T-helper 17 cell (primary cell): ENCODE results near the gene CCDC74A. TPM values are rescaled to one million over a fixed set of nuclear protein-coding genes. Genes with fewer than 3 reads are reported as not detected.
"Not testable (repeated sequence)": the region's sequence is repeated elsewhere in the genome, so short reads cannot be mapped to it uniquely, and the experiment has no call there.

Experiments
- ATAC-seq: fragments of 150-1000 bp; cut with Tn5 transposase; 2 replicates; pipeline ENCODE4 v1.10.0; 2021; ENCODE audit warnings: mild to moderate bottlenecking, moderate library complexity
- DNase-seq, 3 donors: peaks; one replicate each; pipeline versions ENCODE4 v3.0.0 to v3.0.0-alpha.2; 2020 to 2021
- H3K9me3 ChIP-seq: one replicate; pipeline ENCODE4 v1.7.0; 2013; ENCODE audit warnings: low read length, mild to moderate bottlenecking; ENCODE audit not compliant: control insufficient read depth, poor library complexity, severe bottlenecking
- H3K27ac Mint-ChIP-seq: one replicate; pipeline ENCODE4 v1.8.0; 2022; ENCODE audit warnings: mild to moderate bottlenecking, moderate library complexity, mixed read lengths
- H3K27me3 Mint-ChIP-seq: one replicate; pipeline ENCODE4 v1.8.0; 2022; ENCODE audit warnings: mixed read lengths
- H3K36me3 Mint-ChIP-seq: one replicate; pipeline ENCODE4 v1.8.0; 2022; ENCODE audit warnings: low read depth, mixed read lengths
- H3K4me1 Mint-ChIP-seq: one replicate; pipeline ENCODE4 v1.8.0; 2022; ENCODE audit warnings: mild to moderate bottlenecking, mixed read lengths
- H3K4me3 Mint-ChIP-seq: one replicate; pipeline ENCODE4 v1.8.0; 2022; ENCODE audit warnings: mild to moderate bottlenecking, moderate library complexity, mixed read lengths
- total RNA-seq, 4 donors: library from RNA in 2 of 4; stranded (reverse) in 2 of 4; gene quantifications; one replicate each; pipeline ENCODE4 v1.2.3 and lab custom pipeline; 2022 to 2026

CCDC74A gene
- total RNA-seq, 2 donors from 2014 or later = 1.4 to 2.3 TPM

DNA sequence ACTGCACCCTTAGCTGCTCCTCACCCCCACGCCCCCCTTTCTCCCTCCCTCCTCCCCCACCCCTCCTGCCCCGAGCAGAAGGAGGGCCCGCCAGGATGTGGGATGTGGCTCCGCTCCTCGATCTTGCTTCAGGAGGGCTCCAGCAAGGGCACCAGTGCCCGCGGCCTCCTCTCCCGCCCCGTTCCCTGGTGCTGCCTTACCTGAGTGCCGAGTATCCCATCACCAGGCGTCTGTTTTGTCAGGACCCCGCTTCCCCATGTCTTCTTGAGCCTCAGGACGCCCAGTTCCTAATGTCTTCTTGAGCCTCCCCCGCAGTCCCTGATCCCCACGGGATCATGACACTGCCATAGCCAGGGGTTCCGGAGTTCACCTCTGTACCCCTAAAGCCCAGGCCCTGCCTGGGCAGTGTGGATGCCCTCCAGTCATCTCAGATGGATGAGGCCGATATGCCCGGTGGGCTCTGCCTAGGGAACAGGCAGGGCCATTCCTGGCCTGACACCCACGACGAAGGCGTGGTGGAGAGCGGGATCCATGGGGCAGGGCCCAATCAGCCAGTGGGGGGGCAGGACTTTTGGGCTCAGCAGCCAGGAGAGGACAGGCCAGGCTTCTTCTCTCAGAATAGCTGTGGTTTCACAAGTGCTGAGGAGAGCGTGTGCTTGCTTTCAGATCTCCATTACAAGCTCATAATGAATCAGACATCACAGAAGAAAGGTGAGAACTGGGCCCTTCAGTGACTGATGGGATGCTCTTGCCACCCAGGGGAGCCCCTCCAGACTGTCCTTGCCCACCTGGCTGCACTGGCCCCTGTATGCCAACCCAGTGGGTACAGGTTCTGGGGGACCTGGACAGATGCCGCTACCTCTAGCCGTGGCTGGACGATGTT is 1.5 kb downstream of the CCDC74A start:
- H3K27ac Mint-ChIP-seq = peak overlapping the region; percentile 93
- H3K27me3 Mint-ChIP-seq, H3K9me3 ChIP-seq, ATAC-seq, H3K36me3 Mint-ChIP-seq, H3K4me1 Mint-ChIP-seq, DNase-seq: not testable (repeated sequence)
- H3K4me3 Mint-ChIP-seq = peak overlapping the region; percentile 87

DNA sequence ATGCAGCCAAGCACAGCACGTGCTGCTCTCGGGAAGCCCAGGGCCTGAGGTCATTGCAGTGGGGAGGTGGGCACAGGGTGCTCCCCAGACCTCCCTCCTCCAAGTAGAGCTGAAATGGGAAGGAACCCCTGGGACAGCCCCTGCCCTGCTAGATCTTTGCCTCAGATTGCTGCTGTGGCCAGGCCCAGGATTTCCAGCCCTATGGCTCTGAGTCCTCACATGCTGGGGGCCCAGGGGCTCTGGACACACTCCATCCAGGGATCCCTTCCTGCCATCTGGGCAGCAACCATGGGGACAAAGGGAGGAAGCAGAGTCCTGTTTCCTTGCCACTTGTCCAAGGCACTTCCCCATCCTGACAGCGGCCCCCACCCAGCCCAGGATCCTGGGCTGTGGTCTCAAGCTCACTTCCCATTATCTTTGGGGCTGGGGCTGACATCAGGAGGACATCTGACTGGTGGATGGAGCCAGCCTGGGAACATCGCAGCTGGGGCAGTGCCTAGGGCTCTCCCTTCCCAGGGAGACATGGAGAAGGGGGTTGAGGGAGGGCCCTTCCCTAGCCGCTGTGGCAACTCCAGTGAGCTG is 2.3 kb downstream of the CCDC74A start:
- not testable (repeated sequence) for H3K9me3 ChIP-seq, H3K36me3 Mint-ChIP-seq, DNase-seq, H3K4me1 Mint-ChIP-seq, H3K4me3 Mint-ChIP-seq, H3K27ac Mint-ChIP-seq, ATAC-seq, H3K27me3 Mint-ChIP-seq

DNA sequence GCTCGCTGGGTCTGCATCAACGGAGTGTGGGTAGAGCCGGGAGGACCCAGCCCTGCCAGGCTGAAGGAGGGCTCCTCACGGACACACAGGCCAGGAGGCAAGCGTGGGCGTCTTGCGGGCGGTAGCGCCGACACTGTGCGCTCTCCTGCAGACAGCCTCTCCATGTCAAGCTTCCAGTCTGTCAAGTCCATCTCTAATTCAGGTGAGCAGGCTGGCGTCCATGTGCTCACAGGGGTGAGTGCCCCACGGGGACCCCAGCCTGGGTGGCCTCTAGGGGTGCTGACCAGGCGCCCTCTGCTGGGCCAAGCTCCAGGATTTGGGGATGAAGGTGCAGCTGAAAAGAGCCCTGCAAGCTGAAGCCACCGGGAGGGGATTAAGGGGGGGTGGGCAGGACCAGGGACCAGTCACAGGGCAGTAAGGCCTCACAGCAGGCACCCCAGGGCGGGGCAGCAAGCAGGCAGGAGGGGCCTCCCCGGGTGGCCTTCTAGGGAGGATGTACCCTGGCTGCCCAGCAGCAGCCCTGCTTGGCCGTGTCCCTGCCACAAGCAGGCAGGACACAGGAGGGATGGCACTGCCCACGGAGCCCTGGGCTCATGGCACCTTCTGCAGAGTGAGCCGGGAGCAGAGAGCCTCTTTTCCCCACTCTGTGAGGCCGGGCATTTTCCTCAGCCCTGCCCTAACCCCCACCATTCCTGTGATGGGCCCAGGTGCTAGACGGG is 3.1 kb downstream of the CCDC74A start:
- DNase-seq, H3K27ac Mint-ChIP-seq, ATAC-seq, H3K9me3 ChIP-seq, H3K36me3 Mint-ChIP-seq, H3K4me1 Mint-ChIP-seq, H3K4me3 Mint-ChIP-seq, H3K27me3 Mint-ChIP-seq: not testable (repeated sequence)

DNA sequence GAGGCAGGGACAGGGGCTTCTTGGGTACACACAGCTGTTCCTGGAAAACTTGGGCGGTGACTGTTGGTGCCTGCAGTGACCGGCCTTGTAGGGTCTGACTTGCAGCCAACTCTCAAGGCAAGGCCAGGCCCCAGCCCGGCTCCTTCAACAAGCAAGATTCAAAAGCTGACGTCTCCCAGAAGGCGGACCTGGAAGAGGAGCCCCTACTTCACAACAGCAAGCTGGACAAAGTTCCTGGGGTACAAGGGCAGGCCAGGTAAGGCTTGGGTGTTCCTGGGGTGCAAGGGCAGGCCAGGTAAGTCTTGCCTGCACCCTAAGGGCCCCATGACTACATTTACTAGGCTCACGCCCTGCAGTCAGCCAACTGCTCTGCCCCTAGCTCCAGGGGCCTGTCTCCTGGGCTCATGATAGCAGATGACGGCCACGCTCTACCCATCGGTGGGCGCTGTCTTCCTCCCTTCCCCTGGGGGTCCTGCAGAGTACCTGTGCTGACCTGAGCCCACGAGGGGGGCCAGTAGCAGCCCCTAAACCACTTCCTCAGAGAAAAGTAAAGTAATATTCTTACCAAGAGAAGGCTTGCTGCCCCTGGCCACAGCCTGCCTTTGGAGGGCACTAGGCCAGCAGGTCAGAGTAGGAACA is 4.0 kb downstream of the CCDC74A start:
- not testable (repeated sequence) for DNase-seq, H3K4me1 Mint-ChIP-seq, H3K27ac Mint-ChIP-seq, H3K4me3 Mint-ChIP-seq, H3K27me3 Mint-ChIP-seq, H3K36me3 Mint-ChIP-seq, ATAC-seq, H3K9me3 ChIP-seq

DNA sequence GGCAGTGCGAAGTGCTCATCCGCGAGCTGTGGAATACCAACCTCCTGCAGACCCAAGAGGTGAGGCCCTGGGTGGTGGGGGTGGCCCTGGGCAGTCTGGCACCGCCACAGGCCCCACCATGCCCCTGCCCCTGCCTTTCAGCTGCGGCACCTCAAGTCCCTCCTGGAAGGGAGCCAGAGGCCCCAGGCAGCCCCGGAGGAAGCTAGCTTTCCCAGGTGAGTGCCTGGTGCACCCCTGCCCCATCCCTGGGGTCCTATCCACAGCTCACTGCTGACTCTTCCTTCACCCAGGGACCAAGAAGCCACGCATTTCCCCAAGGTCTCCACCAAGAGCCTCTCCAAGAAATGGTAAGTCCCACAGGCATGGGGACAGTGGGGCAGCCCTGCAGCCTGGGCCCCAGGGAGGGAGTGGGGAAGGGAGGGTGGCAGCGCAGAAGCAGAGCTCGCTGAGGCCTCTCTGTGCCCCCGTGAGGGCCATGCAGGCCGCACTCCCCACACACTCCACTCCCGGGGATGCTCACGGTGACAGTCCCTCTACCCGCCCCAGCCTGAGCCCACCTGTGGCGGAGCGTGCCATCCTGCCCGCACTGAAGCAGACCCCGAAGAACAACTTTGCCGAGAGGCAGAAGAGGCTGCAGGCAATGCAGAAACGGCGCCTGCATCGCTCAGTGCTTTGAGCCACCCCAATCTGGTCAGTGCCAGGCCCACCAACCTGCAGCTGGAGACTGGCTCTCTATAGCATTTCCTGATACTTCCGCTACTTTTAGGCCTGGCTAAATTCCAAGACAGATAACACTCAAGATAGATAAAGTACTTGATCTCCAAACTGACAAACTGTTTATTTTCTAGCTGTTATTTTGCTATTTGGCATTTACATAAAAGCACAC is 5.3 kb downstream of the CCDC74A start:
- ATAC-seq, H3K36me3 Mint-ChIP-seq, DNase-seq: not testable (repeated sequence)

DNA sequence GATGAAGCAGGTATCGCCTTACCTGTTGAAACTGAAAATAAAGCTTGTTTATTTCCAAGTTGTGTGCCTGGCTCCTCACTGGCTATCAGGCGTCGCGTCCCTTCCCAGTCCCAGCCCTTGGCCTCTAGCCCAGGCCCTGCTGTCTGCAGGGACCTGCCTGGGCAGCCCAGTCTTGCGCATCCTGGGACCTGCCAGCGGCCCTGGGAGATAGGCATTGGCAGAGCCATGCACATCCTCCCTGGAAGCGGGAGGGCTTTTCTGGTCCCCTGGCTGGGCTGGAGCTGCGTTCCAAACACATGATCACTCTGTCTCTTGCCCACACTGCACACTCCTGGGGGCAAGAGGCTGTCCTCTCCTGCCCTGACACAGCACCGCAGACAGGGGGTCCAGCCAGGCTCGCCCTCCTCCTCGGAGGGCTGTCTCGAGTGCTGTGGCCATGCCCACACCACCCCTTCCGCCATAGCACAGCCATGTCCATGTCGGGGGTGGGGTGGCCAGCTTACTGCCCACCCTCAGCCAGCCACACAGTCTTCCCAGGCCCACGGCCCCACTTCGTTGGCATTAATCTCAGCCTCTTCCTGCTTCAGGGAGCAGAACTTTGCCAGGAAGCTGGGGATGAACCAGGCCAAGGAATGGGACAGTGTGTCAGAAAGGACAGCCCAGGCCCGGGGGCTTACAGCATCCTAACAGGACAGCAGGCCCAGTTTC is 6.1 kb downstream of the CCDC74A start:
- H3K9me3 ChIP-seq, H3K36me3 Mint-ChIP-seq, H3K27me3 Mint-ChIP-seq, H3K4me3 Mint-ChIP-seq, H3K27ac Mint-ChIP-seq, DNase-seq, H3K4me1 Mint-ChIP-seq, ATAC-seq: not testable (repeated sequence)

More for the DNA sequence above, 5.3 kb downstream of the CCDC74A start:
- H3K4me3 Mint-ChIP-seq, H3K27me3 Mint-ChIP-seq, H3K4me1 Mint-ChIP-seq, H3K27ac Mint-ChIP-seq, H3K9me3 ChIP-seq: not testable (repeated sequence)

DNA sequence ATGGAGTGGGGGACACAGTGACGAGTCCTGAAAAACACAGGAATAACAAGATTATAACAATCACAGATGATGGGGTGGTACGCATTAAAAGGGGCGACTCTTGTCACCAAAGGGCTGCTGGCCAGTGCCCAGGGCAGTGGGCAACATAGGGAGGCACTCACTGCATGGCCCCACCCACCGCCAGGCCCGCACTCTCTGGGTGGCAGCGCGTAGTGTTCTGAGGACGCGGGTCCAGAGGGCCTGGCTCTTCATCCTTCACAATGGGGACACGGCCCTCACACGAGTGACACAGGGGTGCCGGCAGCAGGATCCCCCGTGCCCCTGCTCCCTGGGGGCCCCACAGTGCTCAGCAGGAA is 6.6 kb downstream of the CCDC74A start:
- H3K27me3 Mint-ChIP-seq, H3K4me3 Mint-ChIP-seq, H3K27ac Mint-ChIP-seq, ATAC-seq, H3K4me1 Mint-ChIP-seq, H3K9me3 ChIP-seq, DNase-seq, H3K36me3 Mint-ChIP-seq: not testable (repeated sequence)

DNA sequence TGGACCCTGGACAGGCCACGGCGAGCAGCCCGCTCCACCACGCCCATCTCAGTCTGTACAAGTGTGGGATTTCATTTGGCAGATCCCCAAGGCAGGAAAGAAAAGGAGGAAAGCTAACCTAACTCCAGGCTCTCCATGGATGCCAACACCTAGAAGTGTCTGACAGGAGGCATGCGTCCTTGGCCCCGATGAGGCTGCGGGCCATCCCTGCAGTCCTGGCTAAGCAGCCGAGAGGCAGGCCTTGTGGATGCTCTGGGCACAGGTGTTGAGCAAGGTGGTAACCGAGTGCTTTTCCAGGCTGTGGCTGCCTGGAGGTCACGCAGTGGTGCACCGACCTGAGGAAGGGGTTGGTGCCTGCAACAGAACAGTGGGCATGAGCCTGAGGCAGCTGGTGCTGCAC is 7.3 kb downstream of the CCDC74A start:
- H3K36me3 Mint-ChIP-seq, H3K9me3 ChIP-seq, H3K4me3 Mint-ChIP-seq, ATAC-seq, DNase-seq, H3K27me3 Mint-ChIP-seq, H3K4me1 Mint-ChIP-seq, H3K27ac Mint-ChIP-seq: not testable (repeated sequence)

DNA sequence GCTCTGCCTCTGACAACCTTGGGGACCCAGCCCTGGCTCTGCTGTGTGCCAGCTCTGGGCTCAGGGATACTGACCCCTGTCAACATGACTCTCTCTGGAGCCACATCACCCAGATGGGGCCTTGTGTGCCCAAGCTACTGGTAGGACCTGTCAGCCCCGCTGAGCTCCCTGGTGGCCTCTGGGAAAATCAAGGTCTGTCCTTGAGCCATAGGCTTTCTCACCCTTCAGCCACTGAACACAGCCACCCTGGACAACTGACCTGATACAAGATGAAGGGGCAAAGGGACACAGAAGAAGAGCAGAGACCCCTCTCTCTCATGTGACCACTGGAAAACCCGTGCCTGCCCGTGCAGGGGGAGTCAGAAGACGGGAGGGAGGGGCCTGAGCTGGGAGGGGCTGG is 7.8 kb downstream of the CCDC74A start:
- no peak overlapping the region for H3K27ac Mint-ChIP-seq
- no peak for ATAC-seq
- H3K4me1 Mint-ChIP-seq = no peaks in the 10 kb centered on the region
- H3K36me3 Mint-ChIP-seq = no peaks in the 10 kb centered on the region
- no peaks in the 10 kb centered on the region for H3K27me3 Mint-ChIP-seq
- no peak for DNase-seq
- H3K9me3 ChIP-seq = no peaks in the 10 kb centered on the region
- H3K4me3 Mint-ChIP-seq = no peak overlapping the region

DNA sequence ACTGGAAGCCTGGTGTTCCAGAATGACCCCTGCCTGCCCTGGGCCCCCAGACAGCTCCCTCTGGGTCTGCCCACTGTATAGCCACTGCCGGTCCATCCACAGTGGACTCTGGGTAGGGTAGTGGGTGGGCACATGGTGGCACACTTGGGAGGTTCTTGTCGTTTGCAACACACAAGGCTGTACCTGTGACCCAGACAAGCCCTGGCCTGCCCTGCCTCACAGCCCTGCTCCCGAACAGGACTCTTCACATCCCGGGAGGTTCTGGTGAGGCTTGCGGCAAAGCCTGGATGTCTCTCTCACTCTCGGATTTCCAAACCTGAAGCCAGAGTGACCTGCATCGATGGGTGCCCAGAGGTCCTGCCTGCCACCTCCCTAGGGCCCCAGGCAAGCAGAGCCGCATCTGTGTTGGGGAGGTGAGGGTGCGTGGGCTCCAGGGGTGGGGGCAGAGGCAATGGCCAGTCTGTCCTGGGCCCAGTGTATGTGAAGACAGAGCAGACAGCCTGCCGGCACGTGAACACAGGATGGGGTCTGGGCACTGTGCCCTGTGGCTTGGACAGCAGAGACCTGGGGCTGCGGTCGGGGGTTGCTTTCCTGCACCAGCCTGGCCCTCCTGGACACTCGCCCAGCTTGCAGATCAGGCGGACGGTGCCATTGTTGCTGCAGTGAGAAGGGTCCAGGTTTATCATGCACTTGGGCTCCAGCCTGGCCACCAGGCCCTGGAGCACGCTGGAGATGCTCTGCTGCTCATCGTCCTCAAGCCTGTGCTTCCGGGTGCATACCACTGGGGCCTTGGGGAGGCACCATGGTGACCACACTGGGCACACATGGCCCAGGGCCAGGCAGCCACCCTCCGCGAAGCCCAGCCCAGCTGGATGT is 8.5 kb downstream of the CCDC74A start:
- H3K27me3 Mint-ChIP-seq, H3K4me3 Mint-ChIP-seq, DNase-seq, ATAC-seq, H3K27ac Mint-ChIP-seq, H3K36me3 Mint-ChIP-seq, H3K4me1 Mint-ChIP-seq, H3K9me3 ChIP-seq: not testable (repeated sequence)

DNA sequence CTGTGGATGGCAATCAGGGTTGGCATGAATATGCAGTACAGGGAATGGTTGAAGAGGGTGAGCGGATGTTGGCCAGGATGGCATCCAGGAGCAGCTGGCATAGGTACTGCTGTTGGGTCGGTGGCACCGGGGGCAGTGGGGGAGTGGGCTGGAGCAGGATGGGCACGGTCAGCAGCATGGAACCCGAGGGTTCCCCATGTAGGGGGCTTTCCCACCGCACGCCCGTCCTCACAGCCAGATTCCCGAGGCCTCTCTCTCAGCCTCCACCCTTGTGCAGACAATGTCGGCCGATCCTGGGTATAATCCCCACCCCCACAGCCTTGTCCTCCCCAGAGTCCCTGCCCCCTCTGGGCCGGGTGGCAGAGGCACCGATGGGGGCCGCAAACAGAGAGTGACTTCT is 9.2 kb downstream of the CCDC74A start:
- not testable (repeated sequence) for H3K27ac Mint-ChIP-seq

More for the DNA sequence above, 9.2 kb downstream of the CCDC74A start:
- not testable (repeated sequence) for H3K4me3 Mint-ChIP-seq, ATAC-seq, DNase-seq, H3K9me3 ChIP-seq, H3K27me3 Mint-ChIP-seq, H3K36me3 Mint-ChIP-seq, H3K4me1 Mint-ChIP-seq
